ENCODE measurements around the gene PLPPR1.

- TF ChIP-seq GATA2 (IDR thresholded peaks at IDR 0.05; ENCODE audit: low read depth, low read length), result no peak
- TF ChIP-seq GATA3 (IDR thresholded peaks at IDR 0.05; ENCODE audit: low read depth, low read length), result no peak
Observed at GRCh38 chr9:101027236-101027635, 1.3 kb upstream of the PLPPR1 start.
